ENCODE results near the gene GASK1B. TPM values are rescaled to one million over a fixed set of nuclear protein-coding genes. Genes with fewer than 3 reads are reported as not detected.

The GASK1B gene
- total RNA-seq (2014; rRNA removed) = 54.4 and 60.4 TPM in 2 replicates
- 19.6 TPM for polyA plus RNA-seq (2012)

DNA sequence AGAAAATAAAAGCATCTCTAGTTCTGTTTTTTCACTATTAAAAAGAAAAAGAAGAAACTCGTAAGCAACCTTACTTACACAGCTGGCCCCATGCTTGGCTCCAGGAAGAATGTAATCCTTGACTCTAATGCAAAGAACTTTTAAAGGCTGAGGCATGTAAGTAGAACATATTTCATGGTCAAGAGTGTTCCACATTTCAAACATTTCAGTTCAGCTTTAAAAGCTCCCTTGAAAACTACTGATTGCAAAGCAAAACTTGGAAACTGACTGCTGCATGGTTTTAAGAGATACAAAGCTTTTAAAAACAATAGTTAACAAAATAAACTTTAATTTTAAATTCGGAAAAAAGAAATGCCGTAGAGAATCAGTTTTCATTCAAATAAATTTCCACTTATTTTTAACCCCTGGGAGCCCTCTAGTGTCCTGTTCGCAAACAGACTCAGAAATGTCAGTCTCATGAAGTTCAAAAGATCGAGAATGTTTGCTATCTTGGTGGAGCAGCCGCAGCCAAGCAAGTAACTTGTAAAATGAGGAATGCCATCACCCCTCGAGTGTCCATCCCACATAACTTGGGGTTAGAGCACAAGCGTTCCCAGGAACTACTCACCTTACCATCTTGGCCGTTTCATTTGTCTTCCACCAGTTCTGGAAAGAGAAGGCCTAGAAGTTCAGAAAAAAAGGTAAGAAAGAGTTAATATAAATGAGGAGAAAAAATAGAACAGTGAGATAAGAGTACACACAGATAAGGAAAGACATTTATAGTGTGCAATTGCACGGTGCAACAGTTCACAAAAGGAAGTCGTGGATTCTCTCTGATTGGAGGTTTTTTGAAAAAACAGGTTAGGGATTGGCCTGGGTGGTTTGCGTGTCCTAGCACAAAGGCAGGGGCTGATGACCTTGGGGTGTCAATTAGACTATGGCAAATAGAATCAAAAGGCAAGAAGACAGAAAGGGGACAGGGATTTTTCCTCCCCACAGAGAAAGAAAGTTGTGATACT lies at the start of gene GASK1B:
Gene GASK1B, minus strand, starts transcription at position 765 of the 998 bp plus-strand sequence. CDS start 1,650 bp downstream, outside the sequence.
- peak; percentile 77 for DNase-seq (ENCODE audit: low read depth)

DNA sequence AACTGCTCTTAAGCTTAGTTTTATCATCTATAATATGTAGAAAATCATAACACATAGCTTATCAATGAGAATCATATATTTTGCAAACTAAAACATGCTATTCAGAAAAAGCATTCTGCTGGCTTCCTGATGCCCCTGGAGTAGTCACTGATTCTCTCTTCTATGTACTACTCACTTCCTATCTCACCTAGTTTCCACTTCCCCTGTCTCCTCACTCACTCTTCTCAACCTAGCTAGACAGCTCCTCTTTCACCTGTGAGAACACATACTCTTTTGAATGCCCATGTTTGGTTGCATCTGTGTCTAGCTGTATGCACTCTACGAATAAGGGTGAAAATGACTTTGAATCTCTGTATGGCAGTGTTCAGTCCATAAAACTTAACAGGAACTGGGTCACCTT lies 46.8 kb upstream of the GASK1B start:
- DNase-seq (ENCODE audit: low read depth) = no peak

DNA sequence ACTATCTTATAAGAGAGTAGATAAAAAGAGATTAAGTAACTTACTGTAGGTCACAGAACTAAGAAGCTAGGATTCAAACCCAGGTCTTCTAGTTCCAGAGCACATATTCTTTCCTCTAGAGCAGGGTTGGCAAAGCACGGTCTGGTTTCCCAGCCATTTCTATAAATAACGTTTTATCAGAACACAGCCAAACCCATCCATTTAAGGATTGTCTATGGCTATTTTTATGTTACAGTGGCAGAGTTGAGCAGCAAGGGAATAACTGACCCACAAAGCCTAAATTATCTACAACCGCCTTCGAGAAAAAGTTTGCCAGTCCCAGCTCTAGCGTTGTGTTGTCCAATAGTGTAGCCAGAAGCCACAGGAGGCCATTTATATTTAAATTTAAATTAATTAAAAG lies 44.9 kb upstream of the GASK1B start:
- no peak for DNase-seq (ENCODE audit: low read depth)

DNA sequence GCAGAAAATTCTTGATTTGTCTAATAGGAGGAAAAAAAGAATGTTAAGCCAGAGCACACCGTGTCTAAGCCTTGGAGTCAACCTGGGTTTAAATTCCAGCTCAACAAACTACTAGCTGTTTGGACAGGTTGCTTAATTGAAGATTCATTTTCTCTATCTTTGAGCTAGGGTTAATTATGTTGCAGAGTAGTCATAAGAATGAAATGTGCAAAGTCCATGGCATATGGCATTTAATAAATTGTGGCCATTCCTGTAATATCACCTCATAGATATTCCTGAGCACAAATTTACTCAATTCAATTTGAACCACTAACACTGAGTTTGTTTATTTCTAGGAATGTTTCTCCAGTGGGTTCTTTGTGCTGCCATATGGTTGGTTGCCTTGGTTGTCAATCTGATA lies 42.0 kb upstream of the GASK1B start:
- DNase-seq (ENCODE audit: low read depth) = no peak

DNA sequence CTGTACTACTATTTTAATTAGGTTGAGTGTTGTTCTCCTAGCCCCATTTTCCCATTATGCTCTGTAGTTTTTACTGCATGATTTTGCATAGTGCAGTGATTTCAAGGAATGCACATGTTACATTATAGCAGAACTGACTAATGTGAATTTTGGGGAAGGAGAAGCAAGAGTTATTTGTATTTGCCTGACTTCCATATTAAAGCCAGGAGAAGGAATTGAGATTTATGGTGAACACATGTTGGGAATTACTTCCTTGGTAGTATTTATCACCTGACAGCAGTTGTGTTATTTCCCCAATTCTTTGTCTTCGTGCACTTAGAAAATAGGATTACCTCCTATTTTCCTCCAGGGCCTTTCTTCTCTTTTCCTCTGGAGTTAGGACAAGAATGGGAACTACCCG lies 40.6 kb upstream of the GASK1B start:
- DNase-seq (ENCODE audit: low read depth) = no peak

DNA sequence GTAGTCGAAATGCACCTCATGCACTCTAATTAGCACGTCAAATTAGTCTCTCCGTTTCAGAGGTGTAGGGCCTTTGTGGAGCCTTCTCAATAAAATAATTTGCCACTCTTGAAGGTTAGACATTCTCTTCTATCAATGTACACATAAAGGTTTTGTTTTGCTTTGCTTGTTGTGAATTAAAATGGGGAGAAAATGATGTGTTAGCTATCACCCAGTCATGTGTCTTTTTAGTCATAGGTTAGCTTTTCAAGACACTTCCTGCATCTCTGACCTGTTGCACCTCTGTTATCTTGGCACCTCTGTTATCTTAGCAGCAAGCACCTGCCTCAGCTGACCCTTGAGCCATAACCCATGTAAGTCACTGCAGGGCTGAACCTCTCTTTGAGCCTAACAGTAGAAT lies 38.4 kb upstream of the GASK1B start:
- DNase-seq (ENCODE audit: low read depth) = no peak

DNA sequence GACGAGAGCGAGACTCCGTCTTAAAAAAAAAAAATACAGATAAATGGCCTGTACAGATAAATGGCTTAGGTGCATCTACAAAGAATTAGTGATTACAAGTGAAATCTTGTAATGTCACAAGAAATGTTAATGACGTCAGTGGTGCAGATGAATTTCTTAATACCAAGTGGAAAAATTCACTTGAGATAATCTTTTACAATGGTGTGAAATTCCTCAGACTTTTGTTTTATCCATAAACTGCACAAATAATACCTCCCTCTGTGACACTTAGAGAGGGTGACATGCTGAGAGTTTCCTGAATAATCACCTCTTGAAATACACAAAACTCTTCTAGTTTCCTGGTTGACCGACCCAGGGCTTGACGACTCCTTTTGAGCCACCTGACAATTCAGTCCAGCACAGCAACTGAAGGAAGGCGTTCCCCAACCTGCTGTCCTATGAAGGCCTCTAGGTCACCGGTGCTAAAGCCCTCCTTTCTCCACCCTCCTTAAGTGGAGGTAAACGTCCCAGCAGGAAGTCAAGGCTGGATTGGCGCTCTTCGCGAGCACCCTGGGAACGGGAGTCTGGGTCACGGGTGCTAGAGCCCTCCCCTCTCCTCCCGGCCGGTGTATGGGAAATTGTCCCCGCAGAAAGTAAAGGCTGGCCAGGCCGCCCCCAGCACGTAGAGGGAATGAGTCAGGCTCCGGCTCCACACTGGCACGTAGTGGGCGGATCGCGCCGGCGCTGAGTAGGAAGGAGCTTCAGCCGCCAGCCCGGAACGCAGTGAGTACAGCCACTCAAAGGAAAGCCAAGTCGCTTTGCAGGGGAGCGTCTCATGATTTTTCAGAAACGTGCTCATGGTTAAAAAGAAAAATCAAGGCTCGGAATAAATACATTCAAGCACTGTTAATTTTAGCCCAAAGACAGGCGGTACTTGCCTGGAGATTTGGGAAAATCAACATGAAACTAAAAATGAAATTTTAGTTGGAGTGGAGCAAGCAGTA lies 37.3 kb upstream of the GASK1B start, which contains the start of gene TMEM144:
Gene TMEM144, plus strand, starts transcription at position 662 of the 983 bp plus-strand sequence. CDS start 2,182 bp downstream, outside the sequence.
- DNase-seq (ENCODE audit: low read depth) = peak; percentile 88

DNA sequence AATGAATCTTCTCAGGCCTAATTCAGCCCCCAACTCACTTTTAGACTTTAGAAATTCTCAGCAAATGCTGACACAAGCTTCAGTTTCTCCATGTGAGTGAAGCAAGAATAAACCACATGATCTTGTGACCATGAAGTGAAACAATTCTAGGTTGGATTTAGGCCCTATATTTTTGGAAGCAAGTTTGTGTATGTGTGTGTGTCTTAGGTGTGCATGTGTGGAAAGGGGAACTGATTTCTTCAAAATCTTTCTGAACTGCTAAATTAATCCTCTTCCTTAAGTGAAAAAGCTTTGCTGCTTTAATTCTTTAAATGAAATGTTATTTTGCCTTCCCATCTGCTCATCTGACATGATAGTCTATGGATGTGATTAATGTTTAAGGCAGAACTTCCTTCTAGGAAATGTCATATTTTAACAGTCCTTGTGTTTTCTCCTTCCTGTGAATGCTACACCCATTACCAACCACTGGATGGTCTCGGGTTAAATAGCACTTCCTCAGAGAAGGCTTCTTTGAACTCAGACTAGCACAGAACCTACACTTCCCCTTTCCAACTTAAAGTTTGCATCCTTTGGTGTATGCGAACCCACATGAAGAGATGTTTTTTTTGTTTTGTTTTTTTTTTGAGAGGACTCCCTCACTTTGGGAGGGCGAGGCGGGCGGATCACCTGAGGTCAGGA lies 36.3 kb upstream of the GASK1B start:
- DNase-seq (ENCODE audit: low read depth) = no peak

DNA sequence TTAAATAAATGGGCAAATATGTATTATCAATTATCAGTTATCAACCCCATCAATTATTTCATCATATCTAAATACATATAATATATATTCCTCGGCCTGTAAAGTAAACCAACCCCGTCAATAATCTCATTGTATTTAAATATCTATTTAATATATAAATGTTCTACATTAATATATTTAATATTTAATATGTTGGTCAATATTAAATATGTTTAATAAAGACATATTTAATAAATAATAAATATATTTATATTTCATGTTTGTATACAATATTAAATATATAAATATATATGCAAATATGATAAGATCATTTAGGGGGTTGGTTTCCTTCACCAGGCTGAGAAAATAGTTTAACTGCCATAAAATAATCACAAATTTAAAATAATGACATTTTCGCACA lies 31.1 kb upstream of the GASK1B start:
- DNase-seq (ENCODE audit: low read depth) = no peak

DNA sequence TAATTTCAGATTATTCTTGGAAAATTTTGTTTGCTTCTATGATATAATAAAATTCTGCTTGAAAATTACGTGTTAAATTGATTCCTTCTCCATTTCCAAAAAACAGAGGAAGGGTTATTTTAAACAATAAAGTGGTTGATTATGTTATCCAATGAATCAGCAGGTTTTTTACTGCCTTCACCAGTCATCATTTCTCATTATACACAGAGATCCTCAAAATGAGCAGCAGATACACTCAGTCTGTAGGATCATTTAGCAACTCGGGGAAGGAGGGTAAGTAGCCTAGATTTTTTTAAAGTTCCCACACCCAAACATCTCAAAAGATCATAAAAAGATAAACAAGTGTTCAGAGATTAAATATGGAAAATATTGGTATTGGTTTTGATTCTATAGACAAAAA lies 30.6 kb upstream of the GASK1B start:
- DNase-seq (ENCODE audit: low read depth) = no peak

DNA sequence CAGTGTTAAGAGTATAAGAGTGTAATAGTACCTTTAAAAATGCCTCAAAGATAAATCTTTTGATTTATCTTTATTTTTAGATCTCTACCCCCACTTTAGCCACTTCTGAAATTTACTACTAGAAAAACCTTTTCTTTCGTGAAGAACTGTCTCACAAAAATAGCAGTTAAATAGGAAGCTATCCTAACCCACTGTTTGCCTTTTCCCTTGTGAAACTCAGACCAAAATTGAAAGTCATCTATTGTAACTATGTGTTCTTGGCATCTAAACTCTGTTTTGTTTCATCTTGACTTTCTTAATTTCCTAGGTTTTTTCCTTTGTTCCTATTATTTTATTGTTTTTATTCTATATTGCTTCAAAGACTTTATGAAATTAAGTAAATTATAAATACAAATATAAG lies 29.7 kb upstream of the GASK1B start:
- DNase-seq (ENCODE audit: low read depth) = no peak

DNA sequence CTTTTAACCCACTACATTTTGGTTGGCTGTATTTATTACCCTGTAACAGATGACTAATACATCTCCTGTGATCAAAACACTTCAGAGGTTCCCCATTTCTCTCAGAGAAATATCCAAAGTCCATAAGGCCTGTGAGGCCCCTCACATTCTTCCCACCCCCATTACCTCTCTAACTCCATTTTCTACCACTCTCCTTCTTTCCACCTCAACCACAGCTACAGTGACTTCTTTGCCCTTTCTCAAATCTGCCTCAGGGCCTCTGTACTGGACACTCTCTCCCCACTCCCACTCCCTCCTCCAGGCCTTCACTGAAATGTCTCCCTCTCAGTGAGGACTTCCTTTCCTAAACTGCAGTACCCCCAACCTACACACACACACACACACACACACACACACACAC lies 29.1 kb upstream of the GASK1B start:
- no peak for DNase-seq (ENCODE audit: low read depth)

DNA sequence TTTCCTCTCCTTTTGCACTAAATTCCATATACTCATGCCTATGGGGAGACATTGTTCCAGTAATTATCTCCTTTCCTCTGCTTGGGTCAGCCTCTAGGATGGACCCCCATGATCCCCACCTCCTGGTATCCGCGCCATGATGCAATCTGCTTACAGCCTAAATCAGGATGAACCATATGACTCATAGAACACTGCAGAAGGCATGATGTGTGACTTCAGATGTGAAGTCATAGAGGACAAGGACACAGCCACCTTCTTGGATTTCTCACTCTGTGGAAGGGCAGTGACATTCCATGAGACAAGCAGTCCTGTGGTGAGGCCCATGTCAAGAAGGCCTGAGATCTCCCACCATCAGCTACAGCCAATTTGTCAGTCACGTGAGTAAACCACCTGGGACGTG lies 28.5 kb upstream of the GASK1B start:
- no peak for DNase-seq (ENCODE audit: low read depth)

DNA sequence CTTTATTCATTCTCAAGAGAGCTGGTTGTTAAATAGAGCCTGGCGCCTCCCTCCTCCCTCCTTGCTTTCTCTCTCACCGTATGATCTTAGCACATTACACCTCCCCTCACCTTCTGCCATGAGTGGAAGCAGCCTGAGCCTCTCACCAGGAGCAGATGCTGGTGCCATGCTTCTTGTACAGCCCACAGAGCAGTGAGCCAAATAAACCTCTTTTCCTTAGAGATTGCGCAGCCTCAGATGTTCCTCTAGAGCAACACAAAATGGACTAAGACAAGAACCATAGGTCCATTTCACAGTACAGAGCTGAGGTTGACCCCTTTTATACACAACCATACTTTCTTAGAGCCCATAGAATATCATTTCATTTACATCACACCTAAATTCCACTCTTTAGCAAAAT lies 27.4 kb upstream of the GASK1B start:
- DNase-seq (ENCODE audit: low read depth) = no peak

DNA sequence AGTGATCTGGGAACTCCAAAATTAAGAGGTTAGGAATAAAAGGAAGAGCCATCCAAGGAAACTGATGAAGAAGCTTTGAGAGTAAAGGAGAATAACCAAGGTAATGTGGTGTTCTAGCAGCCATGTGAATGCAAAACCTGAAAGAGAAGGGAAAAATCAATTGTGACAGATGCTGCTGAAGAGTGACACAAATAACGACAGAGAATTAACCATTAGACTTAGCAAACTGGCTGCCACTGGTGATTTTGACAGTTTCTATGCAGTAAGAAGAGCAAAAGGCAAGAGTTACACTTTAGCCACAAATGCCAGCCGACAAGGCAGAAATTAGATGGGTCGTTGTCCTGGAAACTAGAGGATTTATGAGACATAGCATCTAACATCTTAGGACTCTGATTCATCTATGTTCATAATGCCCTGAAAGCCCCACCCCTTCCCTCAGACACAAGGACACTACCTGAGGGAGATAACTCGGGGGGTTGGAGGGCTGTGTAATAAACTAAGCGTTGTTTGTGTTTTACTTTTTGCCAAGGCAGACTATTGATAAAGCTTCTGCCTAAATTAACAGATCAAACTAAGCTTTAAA lies 24.5 kb upstream of the GASK1B start:
- no peak for DNase-seq (ENCODE audit: low read depth)

DNA sequence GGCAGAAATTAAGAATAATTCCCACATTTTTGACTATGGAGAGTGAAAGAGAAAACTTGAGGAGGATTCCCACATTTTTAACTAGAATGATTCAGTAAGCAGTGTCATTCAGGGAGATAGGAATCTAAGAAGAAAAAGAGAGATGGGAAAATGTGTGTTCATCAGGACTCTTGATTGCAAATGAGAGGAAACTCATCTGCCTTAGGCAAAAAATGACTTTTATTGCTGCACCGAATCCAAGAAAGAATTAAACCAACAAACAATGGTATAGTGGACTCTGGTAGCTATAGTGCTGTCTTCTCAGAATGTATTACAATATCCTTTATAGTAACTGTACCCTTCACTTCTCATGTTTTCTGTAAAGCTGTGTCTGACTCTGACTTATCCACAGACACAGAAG lies 22.5 kb upstream of the GASK1B start:
- no peak for DNase-seq (ENCODE audit: low read depth)

DNA sequence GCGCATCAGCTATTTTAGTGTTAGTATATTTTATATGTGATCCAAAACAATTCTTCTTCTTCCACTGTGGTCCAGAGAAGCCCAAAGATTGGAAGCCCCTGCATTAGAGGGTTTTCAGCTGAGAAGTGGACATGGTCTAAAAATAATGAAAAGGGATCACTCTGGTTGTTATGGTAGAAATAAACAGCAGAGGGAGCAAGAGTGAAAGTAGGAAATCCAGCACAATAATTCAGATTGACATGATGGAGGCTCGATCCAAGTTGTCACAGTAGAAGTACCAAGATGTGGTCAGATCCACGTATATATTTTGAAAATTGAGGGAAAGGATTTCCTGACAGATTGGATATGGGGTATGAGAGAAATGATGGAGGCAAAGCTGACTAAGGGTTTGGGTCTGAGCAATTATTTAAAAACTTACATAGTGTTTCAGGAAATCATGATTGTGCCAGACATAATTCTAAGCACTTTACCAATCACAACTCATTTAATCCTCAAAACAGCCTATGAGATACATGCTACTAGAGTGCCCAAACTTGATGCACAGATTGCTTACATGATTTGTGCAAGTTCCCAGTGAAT lies 20.4 kb upstream of the GASK1B start:
- peak; percentile 54 for DNase-seq (ENCODE audit: low read depth)

DNA sequence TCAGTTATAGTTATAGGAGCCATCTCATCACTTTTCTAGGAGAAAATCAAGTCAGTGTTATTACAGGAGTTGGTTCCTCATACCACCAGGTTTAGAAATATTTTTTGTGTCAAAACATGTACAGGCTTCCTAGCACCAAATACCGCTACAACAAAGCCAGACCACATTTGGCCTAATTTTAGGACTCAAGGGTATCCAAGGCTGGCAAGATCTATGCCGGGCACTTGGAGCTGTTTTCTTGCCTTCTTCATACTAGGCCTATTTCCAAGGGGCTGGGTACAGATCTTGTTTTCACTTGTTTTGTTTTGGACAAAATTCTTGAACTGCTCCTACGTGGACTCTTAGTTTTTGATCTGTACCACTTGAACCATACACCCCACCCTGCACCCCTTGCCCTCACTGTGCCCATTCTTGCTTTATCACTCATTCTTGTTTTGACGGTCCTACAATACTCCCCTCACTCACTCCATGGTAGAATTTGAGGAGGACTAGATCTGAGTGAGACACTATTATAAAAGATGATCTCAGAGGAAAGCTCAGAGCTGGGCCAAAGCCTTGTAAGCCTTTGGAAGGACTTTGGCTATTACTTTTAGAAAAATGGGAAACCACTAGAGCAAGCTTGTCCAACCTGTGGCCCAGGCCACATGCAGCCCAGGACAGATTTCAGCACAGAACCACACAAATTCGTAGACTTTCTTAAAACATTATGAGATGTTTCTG lies 19.8 kb upstream of the GASK1B start:
- DNase-seq (ENCODE audit: low read depth) = no peak

DNA sequence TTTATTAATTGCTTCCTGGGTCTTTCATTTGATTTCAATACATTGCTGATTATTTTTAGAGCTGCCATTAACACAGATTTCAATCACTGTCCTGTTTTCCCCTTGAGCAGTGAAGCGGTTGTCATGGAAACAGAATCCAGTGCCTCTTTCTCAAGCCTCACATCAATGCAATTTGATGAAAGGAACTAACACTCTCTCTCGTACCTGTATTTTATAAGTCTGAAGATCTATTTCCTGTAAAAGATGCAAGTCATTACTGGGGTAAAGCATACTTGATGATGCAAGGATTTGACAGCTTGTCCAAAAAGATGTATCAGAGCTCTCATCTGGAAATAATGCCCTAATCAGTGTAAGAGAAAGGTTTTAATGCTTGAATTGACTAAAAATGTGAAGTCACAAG lies 17.9 kb upstream of the GASK1B start:
- no peak for DNase-seq (ENCODE audit: low read depth)

DNA sequence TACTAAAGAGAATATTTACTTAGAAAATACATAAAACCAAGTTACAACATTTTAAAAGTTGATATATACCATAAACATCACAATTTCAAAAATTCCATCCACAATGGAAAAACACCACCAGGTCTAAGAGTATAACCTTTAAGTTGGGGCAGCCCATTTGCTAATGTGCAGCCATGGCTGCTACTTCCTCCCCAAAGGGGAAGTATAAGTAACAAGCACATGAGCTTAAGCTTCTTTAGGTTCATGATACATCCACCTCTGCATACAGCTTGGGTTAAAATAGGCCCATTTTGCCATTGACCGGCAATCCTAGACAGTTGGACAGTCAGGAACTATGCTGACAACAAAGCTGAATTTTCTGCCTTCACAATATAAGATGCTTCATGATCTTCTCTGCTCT lies 16.6 kb upstream of the GASK1B start:
- no peak for DNase-seq (ENCODE audit: low read depth)
